Hepatocyte (in vitro differentiated cells): ENCODE data around the gene COX4I2.

Experiments
- EZH2 ChIP-seq: fragments of 200-600 bp; sonication (generic); IDR thresholded peaks from 2 replicates; pipeline ENCODE4 v1.6.1; 2016; ENCODE audit warnings: antibody characterized with exemption, mild to moderate bottlenecking, borderline replicate concordance
- EZH2phosphoT487 ChIP-seq: fragments of 200-600 bp; sonication (generic); IDR thresholded peaks from one replicate; pipeline ENCODE4 v1.6.1; 2018; ENCODE audit warnings: antibody characterized with exemption, mild to moderate bottlenecking, low read depth, moderate library complexity; ENCODE audit not compliant: unreplicated experiment, severe bottlenecking
- TF ChIP-seq, protein P1 (sequence below): fragments of 200-600 bp; sonication (generic); IDR thresholded peaks from 2 replicates; pipeline ENCODE4 v1.5.1; 2016; ENCODE audit warnings: antibody characterized with exemption, mild to moderate bottlenecking; ENCODE audit not compliant: poor library complexity

DNA sequence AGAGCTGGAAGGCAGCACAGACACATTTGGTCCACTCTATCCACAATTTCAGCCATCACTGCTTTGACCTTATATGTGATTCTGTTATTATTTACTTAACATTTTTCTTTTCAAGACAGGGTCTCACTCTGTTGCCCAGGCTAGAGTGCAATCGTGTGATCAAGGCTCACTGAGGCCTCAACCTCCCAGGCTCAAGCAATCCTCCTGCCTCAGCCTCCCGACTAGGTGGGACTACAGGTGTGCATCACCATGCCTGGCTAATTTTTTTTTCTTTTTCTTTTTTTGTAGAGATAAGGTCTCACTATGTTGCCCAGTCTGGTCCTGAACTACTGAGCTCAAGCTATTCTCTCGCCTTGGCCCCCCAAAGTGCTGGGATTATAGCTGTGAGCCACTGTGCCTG, 44.6 kb downstream of the COX4I2 start:
- TF ChIP-seq, protein P1, sequence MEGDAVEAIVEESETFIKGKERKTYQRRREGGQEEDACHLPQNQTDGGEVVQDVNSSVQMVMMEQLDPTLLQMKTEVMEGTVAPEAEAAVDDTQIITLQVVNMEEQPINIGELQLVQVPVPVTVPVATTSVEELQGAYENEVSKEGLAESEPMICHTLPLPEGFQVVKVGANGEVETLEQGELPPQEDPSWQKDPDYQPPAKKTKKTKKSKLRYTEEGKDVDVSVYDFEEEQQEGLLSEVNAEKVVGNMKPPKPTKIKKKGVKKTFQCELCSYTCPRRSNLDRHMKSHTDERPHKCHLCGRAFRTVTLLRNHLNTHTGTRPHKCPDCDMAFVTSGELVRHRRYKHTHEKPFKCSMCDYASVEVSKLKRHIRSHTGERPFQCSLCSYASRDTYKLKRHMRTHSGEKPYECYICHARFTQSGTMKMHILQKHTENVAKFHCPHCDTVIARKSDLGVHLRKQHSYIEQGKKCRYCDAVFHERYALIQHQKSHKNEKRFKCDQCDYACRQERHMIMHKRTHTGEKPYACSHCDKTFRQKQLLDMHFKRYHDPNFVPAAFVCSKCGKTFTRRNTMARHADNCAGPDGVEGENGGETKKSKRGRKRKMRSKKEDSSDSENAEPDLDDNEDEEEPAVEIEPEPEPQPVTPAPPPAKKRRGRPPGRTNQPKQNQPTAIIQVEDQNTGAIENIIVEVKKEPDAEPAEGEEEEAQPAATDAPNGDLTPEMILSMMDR = no peak
- no peak for TF ChIP-seq EZH2
- no peak for TF ChIP-seq EZH2phosphoT487
